IMR-90 (cell line): Measurements from ENCODE around the gene SEC14L1.

Experiments used
- RAD21 ChIP-seq: IDR thresholded peaks from 2 replicates; pipeline ENCODE4 v1.6.1; 2012; ENCODE audit warnings: low read length, improper control_type of control experiment
- TF ChIP-seq, protein P1 (sequence below): conservative IDR thresholded peaks from 2 replicates; pipeline ENCODE4 v1.5.1; 2012; ENCODE audit warnings: mild to moderate bottlenecking, low read depth, low read length, improper control_type of control experiment

GRCh38 chr17:77148077-77148939, 7.5 kb downstream of the SEC14L1 start:
- TF ChIP-seq, protein P1, sequence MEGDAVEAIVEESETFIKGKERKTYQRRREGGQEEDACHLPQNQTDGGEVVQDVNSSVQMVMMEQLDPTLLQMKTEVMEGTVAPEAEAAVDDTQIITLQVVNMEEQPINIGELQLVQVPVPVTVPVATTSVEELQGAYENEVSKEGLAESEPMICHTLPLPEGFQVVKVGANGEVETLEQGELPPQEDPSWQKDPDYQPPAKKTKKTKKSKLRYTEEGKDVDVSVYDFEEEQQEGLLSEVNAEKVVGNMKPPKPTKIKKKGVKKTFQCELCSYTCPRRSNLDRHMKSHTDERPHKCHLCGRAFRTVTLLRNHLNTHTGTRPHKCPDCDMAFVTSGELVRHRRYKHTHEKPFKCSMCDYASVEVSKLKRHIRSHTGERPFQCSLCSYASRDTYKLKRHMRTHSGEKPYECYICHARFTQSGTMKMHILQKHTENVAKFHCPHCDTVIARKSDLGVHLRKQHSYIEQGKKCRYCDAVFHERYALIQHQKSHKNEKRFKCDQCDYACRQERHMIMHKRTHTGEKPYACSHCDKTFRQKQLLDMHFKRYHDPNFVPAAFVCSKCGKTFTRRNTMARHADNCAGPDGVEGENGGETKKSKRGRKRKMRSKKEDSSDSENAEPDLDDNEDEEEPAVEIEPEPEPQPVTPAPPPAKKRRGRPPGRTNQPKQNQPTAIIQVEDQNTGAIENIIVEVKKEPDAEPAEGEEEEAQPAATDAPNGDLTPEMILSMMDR = no peak
- TF ChIP-seq RAD21 = no peak
